ENCODE measurements around the gene IMMT.
"Not testable (repeated sequence)": the region's sequence is repeated elsewhere in the genome, so short reads cannot be mapped to it uniquely, and the experiment has no call there.

The IMMT gene

GRCh38 chr2:86226070-86226469 lies 30.8 kb upstream of the IMMT start:
- DNase-seq, result no peak

DNA sequence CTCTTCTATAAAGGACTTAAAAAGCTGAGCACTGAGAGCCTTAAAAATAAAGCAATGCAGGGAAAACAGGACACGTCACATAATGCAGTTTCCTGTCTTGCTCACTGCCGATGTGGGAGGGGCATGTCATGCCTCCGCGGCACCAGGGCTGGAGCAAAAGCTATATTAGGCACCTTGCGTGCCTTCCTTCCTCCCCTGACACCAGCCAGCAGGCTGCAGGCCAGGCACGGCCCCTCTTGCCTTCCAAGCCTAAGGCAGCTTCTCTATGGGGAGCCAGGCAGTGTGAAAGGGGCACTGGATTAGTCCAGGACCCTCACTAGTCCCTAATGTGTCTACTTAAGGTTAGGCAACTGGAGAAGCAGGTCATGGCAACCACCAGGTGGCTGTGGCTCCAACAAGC lies 30.3 kb upstream of the IMMT start:
- DNase-seq, result no peak

DNA sequence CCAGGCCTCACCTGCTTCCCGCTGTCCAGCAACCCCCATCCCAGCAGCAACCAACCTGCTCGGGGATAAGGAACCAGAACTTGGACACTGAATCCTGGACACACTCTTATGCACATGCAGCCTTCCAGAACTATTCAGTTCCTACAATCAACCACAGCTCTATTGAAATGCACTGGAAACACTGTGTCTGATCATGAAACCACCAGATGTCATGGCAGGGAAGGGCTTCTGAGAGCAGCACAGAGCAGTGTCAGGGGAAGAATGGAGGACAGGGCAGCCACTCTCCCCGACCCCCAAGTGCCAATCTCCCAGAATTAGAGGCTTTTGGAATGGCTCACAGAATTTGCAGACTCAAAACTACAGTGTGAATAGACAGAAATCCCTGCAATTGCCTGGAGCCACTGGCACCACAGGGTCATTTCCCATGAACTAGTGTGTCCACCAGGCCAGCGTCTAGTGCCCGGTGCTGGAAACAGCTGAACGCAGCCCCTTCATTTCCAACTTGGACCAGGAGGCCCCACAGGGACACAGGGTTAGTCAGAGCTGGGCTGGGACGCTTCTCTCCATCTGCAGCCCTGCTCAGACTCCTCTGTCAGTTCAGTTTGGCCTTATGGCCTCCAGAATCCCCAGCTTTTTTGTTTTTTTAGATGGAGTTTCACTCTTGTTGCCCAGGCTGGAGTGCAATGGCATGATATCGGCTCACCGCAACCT lies 29.5 kb upstream of the IMMT start:
- no peak for DNase-seq

DNA sequence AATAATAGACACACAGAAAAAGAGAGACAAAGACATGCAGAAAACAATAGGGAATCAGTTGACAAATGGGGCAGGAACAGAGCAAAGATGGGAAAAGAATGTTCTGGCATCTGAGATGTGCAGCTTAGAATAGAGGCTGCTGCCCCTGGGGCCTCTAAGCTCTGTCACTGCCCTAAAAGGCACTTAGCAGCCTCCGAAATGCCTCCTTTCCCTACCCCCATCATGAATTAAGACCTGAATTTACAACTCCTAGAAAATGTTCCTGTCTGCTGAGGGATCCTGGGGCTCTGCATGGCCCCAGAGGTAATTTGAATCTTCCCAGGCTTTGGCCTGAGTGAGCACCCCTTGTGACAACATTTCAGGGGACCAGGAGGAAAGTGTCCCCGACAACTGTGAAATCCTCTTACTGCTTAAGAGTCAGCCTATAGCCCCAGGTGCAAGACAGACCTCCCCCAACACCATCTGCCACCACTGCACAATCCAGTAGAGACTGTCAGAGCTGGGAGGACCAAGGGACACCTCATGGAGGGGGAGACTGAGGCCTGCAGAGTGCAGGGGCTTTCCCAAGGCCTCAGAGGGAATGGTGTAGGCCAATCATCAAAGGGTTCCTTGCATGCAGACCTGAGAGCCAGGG lies 28.8 kb upstream of the IMMT start:
- no peak for DNase-seq

- DNase-seq, result no peak
Measured at GRCh38 chr2:86223140-86223926, 28.1 kb upstream of the IMMT start.

GRCh38 chr2:86221066-86221684 lies 25.9 kb upstream of the IMMT start:
- DNase-seq, result no peak

- DNase-seq, result no peak
Measured at GRCh38 chr2:86219896-86220295, 24.6 kb upstream of the IMMT start.

DNA sequence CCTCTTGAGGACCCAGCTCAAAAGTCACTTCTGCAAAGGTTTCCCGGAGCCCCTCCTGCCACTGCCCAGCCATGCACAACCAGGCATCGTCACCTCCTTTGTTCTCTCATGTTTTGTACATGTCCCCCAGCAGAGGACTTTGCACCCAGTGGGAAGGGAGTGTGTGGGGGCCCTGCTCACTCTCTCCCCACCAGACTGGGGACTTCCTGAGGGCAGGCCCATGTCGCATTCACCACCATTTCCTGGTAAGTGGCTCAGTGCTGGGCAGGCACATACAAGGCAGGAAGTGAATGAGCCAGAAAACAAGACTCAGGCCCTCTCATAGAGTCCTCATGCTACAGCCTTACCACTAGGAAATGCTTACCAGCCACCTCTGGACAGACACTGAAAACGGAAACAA lies 22.9 kb upstream of the IMMT start:
- no peak for DNase-seq

GRCh38 chr2:86216575-86217555 lies 21.6 kb upstream of the IMMT start:
- DNase-seq, result peak; percentile 67

- no peak for DNase-seq
Measured at GRCh38 chr2:86214503-86214832, 19.2 kb upstream of the IMMT start.

DNA sequence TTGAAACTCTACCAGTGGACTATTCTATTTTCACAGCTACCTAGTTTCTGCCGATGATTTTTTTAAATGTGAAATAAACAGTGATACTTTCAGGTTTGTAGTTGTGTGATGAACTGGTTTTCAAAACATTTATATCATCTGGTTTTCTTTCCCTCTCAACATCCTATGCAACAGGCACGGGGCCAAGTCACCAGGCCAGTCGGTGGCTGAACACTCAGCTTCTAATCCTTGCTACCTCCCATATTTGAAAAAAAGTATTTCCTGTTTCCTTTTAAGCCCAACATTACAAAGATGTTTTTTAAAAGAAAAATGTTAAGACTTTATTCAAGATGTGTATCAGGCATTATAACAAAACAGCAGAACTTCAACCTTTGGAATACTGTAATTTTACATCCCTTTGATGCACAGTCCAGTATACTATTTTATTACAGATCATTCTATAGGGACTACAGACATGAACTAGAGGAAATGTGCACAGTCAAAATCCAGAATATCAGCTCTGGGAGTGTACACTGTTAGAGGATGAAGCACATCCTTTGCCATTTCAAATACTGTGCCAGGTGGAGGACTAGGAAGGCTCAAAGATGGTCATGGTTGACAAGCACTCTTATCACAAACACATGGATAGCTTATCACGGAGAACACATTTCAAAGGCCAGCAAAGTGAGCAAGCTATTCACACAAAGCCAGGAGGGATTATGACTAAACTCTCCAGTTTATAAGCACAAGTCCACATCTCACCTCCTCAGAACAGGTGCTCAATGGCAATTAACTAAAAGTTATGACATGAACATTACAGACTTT lies 18.6 kb upstream of the IMMT start:
- DNase-seq, result peak; percentile 64

DNA sequence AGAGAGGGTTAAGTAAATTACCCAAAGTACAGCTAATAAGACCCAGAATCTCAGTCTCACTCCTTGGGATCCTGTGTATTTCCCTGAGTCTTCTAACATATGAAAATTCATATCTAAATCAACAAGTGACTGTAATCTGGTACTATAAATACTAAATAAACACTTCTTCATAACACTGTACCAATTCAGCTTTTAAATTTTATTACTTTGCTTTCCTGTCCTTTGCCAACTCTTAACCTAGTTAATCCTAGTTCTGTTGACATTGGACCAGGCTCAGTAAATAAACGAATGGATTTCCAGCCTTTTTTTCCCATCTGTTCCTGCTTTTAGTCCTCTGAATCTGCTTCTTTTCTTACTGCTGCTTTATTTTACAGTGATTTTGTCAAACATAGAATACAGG lies 17.8 kb upstream of the IMMT start:
- no peak for DNase-seq

GRCh38 chr2:86211796-86212188 lies 16.5 kb upstream of the IMMT start:
- no peak for DNase-seq

GRCh38 chr2:86211033-86211795 lies 16.0 kb upstream of the IMMT start:
- DNase-seq, result no peak

GRCh38 chr2:86204458-86204857 lies 9.2 kb upstream of the IMMT start:
- no peak for DNase-seq

DNA sequence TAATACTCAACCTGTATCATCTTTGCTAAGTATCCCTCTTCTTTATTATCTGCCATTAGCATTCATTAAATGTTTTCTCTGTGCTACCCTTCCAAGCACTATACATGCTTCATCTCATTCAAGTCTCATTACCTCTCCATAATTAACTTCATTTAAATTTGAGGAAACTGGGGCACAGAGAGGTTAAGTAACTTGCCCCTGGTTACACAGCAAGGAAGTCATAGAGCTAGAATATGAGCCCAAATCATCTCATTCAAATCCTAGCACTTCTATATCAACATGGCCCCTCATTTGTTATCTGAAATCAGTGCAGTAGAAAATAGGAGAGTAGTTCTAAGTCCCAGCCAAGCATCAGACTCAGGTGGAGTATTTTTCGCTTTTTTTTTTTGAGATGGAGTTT lies 8.4 kb upstream of the IMMT start:
- DNase-seq, result no peak

- DNase-seq, result no peak
Measured at GRCh38 chr2:86202702-86203101, 7.4 kb upstream of the IMMT start.

GRCh38 chr2:86202336-86202692 lies 7.1 kb upstream of the IMMT start:
- DNase-seq, result no peak

- DNase-seq, result peak; percentile 78
Measured at GRCh38 chr2:86201671-86202335, 6.5 kb upstream of the IMMT start.

DNA sequence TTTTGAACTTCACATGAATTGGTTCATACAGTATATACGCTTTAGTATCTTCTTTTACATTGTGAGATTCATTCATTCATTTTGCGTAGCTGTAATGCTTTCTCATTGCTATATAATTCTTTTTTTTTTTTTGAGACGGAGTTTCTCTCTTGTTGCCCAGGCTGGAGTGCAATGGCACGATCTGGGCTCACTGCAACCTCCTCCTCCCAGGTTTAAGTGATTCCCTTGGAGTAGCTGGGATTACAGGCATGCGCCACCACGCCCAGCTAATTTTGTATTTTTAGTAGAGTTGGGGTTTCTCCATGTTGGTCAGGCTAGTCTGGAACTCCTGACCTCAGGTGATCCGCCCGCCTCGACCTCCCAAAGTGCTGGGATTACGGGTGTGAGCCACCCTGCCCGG lies 5.3 kb upstream of the IMMT start:
- DNase-seq, result not testable (repeated sequence)

- peak; percentile 52 for DNase-seq
Measured at GRCh38 chr2:86199834-86200177, 4.5 kb upstream of the IMMT start.
